DND-41 (cell line): Measurements from ENCODE around the gene TRIM56.
"Not testable (repeated sequence)": the region's sequence is repeated elsewhere in the genome, so short reads cannot be mapped to it uniquely, and the experiment has no call there.

Source experiments
- ATAC-seq: fragments of 200-7000 bp; cut with Tn5 transposase; 3 replicates; pipeline ENCODE4 v1.9.1; 2021; ENCODE audit warnings: low read depth; ENCODE audit not compliant: insufficient read depth
- DNase-seq: peaks from one replicate; pipeline ENCODE4 v3.0.0-alpha.2; 2020
- H2AFZ ChIP-seq: 2 replicates; pipeline ENCODE4 v1.6.0; 2012; ENCODE audit warnings: low read depth, low read length
- H3K27ac ChIP-seq: 2 replicates; pipeline ENCODE4 v1.5.1; 2012; ENCODE audit warnings: low read length, inconsistent platforms
- H3K27me3 ChIP-seq: fragments of 200-600 bp; sonication (generic); 2 replicates; pipeline ENCODE4 v1.6.0; 2012; ENCODE audit warnings: low read length, mild to moderate bottlenecking, inconsistent platforms; ENCODE audit not compliant: insufficient read depth, poor library complexity
- H3K36me3 ChIP-seq: 2 replicates; pipeline ENCODE4 v1.5.1; 2012; ENCODE audit warnings: low read length, inconsistent platforms; ENCODE audit not compliant: insufficient read depth
- H3K4me1 ChIP-seq: 2 replicates; pipeline ENCODE4 v1.5.1; 2012; ENCODE audit warnings: mild to moderate bottlenecking, low read length; ENCODE audit not compliant: insufficient read depth
- H3K4me2 ChIP-seq: 2 replicates; pipeline ENCODE4 v1.6.0; 2012; ENCODE audit warnings: mild to moderate bottlenecking, moderate library complexity, low read length, inconsistent platforms; ENCODE audit not compliant: insufficient read depth
- H3K4me3 ChIP-seq, 2 experiments: fragments of 200-600 bp in 1 of 2; shearing (Covaris generic) in 1 of 2; 2 replicates each; pipeline ENCODE4 v1.5.1; 2012 to 2016; ENCODE audit warnings: inconsistent platforms in 2 of 2, low read length in 2 of 2, mild to moderate bottlenecking in 2 of 2, low read depth in 1 of 2, moderate library complexity in 1 of 2
- H3K79me2 ChIP-seq: 2 replicates; pipeline ENCODE4 v1.6.0; 2012; ENCODE audit warnings: low read length, inconsistent platforms; ENCODE audit not compliant: insufficient read depth
- H3K9ac ChIP-seq: 2 replicates; pipeline ENCODE4 v1.6.0; 2012; ENCODE audit warnings: low read depth, mild to moderate bottlenecking, inconsistent platforms, low read length, moderate library complexity
- H3K9me3 ChIP-seq: 2 replicates; pipeline ENCODE4 v1.5.1; 2012; ENCODE audit warnings: low read length, moderate library complexity, mild to moderate bottlenecking, inconsistent platforms; ENCODE audit not compliant: insufficient read depth, severe bottlenecking
- H4K20me1 ChIP-seq: 2 replicates; pipeline ENCODE4 v1.6.0; 2012; ENCODE audit warnings: low read length; ENCODE audit not compliant: insufficient read depth
- EZH2 ChIP-seq: IDR thresholded peaks from 3 replicates; pipeline ENCODE4 v1.6.1; 2012; ENCODE audit warnings: borderline replicate concordance, low read depth, mild to moderate bottlenecking, moderate library complexity, low read length, inconsistent platforms; ENCODE audit not compliant: severe bottlenecking
- TF ChIP-seq, protein P1 (sequence below): IDR thresholded peaks from 2 replicates; pipeline ENCODE4 v1.5.1; 2012; ENCODE audit warnings: borderline replicate concordance, low read length, moderate library complexity, mild to moderate bottlenecking; ENCODE audit not compliant: poor library complexity, severe bottlenecking; ENCODE audit errors: extremely low read depth

Gene TRIM56

GRCh38 chr7:101075646-101076045, 9.6 kb upstream of the TRIM56 start:
- no peaks in the 10 kb centered on the region for H4K20me1 ChIP-seq

DNA sequence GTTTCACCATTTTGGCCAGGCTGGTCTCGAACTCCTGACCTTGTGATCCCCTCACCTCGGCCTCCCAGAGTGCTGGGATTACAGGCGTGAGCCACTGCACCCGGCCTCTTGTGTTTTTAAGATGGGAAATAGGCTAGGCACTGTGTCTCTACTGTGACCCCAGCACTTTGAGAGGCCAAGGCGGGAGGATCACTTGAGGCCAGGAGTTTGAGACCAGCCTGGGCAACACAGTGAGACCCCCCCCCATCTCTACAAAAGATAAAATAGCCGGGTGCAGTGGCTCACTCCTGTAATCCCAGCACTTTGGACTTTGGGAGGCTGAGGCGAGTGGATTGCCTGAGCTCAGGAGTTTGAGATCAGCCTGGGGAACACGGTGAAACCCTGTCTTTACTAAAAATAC, 9.1 kb upstream of the TRIM56 start:
- H3K9me3 ChIP-seq, H3K36me3 ChIP-seq, H3K27ac ChIP-seq, H3K4me3 ChIP-seq, H4K20me1 ChIP-seq, H3K9ac ChIP-seq, ATAC-seq, H3K79me2 ChIP-seq, H3K27me3 ChIP-seq, H3K4me2 ChIP-seq, H3K4me1 ChIP-seq, DNase-seq, H2AFZ ChIP-seq: not testable (repeated sequence)

More at GRCh38 chr7:101075646-101076045, 9.6 kb upstream of the TRIM56 start:
- Histone ChIP-seq H2AFZ (no peak overlapping the region), H3K4me3 (no peak overlapping the region), H3K4me1 (peaks cover 4% of the 10 kb centered on the region; the same call in 1 of the 2 replicates), H3K36me3 (no peaks in the 10 kb centered on the region), H3K9me3 (no peaks in the 10 kb centered on the region), H3K9ac (no peak overlapping the region), H3K4me2 (no peak overlapping the region), H3K79me2 (no peaks in the 10 kb centered on the region), H3K27me3 (no peaks in the 10 kb centered on the region), H3K27ac (no peak overlapping the region)
- ATAC-seq = no peak
- no peak for TF ChIP-seq EZH2
- TF ChIP-seq, protein P1, sequence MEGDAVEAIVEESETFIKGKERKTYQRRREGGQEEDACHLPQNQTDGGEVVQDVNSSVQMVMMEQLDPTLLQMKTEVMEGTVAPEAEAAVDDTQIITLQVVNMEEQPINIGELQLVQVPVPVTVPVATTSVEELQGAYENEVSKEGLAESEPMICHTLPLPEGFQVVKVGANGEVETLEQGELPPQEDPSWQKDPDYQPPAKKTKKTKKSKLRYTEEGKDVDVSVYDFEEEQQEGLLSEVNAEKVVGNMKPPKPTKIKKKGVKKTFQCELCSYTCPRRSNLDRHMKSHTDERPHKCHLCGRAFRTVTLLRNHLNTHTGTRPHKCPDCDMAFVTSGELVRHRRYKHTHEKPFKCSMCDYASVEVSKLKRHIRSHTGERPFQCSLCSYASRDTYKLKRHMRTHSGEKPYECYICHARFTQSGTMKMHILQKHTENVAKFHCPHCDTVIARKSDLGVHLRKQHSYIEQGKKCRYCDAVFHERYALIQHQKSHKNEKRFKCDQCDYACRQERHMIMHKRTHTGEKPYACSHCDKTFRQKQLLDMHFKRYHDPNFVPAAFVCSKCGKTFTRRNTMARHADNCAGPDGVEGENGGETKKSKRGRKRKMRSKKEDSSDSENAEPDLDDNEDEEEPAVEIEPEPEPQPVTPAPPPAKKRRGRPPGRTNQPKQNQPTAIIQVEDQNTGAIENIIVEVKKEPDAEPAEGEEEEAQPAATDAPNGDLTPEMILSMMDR = no peak
- no peak for DNase-seq

GRCh38 chr7:101077303-101078086, 7.8 kb upstream of the TRIM56 start:
- H3K9me3 ChIP-seq = no peaks in the 10 kb centered on the region
- no peak overlapping the region; the same call in 1 of the 2 replicates for H2AFZ ChIP-seq
- H3K9ac ChIP-seq = no peak overlapping the region
- no peaks in the 10 kb centered on the region for H3K36me3 ChIP-seq
- no peak overlapping the region for H3K27ac ChIP-seq
- DNase-seq (peak; percentile 83), ATAC-seq (peak; percentile 99)
- H3K27me3 ChIP-seq = no peaks in the 10 kb centered on the region
- H3K4me3 ChIP-seq = no peak overlapping the region
- H3K79me2 ChIP-seq = no peaks in the 10 kb centered on the region
- TF ChIP-seq, protein P1 = peak; percentile 95
- TF ChIP-seq EZH2 = no peak
- H4K20me1 ChIP-seq = no peaks in the 10 kb centered on the region
- no peak overlapping the region for H3K4me2 ChIP-seq
- peaks cover 4% of the 10 kb centered on the region; the same call in 1 of the 2 replicates for H3K4me1 ChIP-seq

GRCh38 chr7:101081432-101081831, 3.8 kb upstream of the TRIM56 start:
- Histone ChIP-seq H3K9me3 (no peaks in the 10 kb centered on the region), H3K79me2 (peaks cover 12% of the 10 kb centered on the region), H3K36me3 (no peaks in the 10 kb centered on the region; the same call in 1 of the 2 replicates), H2AFZ (no peak overlapping the region), H3K4me2 (no peak overlapping the region), H3K4me3 (no peak overlapping the region), H4K20me1 (no peaks in the 10 kb centered on the region), H3K27ac (no peak overlapping the region), H3K4me1 (peaks cover 16% of the 10 kb centered on the region), H3K9ac (no peak overlapping the region), H3K27me3 (no peaks in the 10 kb centered on the region)
- no peak for DNase-seq
- TF ChIP-seq, protein P1 = no peak
- no peak for TF ChIP-seq EZH2
- no peak for ATAC-seq
